Stimulated activated naive CD8-positive, alpha-beta T cell treated with anti-CD3 and anti-CD28 coated beads, Interleukin-15, Interleukin-2, amounts not matched to agents 100 ng/mL and 50 ng/mL, for 24 hours (primary cell): ENCODE measurements around the gene IGLL1.
"Not testable (repeated sequence)": the region's sequence is repeated elsewhere in the genome, so short reads cannot be mapped to it uniquely, and the experiment has no call there.

Experiments
- H3K27ac Mint-ChIP-seq: one replicate; pipeline ENCODE4 v1.8.0; 2021; ENCODE audit warnings: mild to moderate bottlenecking, mixed read lengths
- H3K27me3 Mint-ChIP-seq: one replicate; pipeline ENCODE4 v1.8.0; 2021; ENCODE audit warnings: mixed read lengths
- H3K36me3 Mint-ChIP-seq: one replicate; pipeline ENCODE4 v1.8.0; 2021; ENCODE audit warnings: low read depth, mixed read lengths
- H3K4me1 Mint-ChIP-seq: one replicate; pipeline ENCODE4 v1.8.0; 2021; ENCODE audit warnings: low read depth, mixed read lengths
- H3K4me3 Mint-ChIP-seq: one replicate; pipeline ENCODE4 v1.8.0; 2021; ENCODE audit warnings: mild to moderate bottlenecking, mixed read lengths
- H3K9me3 Mint-ChIP-seq: one replicate; pipeline ENCODE4 v1.8.0; 2021; ENCODE audit warnings: mixed read lengths

Gene IGLL1

DNA sequence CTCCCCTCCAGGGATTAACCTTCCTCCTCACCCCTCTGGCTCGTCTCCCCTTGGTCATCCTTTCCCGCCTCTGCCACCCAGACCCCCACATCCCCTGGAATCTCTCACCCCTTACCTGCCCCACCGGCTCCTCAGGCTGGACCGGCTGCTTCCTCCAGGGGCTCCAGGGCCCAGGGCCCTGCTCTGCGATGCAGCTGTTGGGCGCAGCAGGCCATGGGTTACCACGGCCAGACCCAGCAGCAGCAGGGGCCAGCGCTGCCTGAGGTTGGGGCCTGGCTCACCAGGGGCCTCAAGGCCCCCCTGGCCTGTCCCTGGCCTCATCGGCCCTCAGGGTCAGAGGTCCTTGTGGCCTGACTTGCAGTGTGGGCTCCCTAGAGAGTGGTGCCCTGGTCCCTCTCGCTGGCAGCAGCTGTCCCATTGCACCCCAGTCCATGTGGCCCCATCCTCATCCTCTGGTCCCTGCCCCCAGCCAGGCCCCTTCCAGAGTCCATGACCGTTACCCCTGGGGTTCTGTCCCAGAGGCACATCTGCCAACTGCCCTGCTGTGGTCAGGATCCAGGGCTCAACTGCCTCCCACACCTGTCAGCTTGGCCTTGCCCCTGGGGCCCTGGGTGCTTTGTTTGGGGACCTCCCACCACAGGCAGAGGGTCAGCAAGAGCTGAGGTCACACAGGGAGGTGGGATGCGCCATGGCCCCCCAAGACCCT, at the start of gene IGLL1:
IGLL1 (minus strand) TSS at position 421 of the 706 bp plus-strand sequence; CDS start at position 321, 100 bp downstream.
- Mint-ChIP-seq H3K27ac (no peak within 1 kb of the TSS), H3K27me3 (peaks cover 20% of the 10 kb centered on the region), H3K4me1 (peaks cover 8% of the 10 kb centered on the region), H3K4me3 (no peak within 1 kb of the TSS), H3K9me3 (no peaks in the 10 kb centered on the region), H3K36me3 (no peaks in the 10 kb centered on the region)

DNA sequence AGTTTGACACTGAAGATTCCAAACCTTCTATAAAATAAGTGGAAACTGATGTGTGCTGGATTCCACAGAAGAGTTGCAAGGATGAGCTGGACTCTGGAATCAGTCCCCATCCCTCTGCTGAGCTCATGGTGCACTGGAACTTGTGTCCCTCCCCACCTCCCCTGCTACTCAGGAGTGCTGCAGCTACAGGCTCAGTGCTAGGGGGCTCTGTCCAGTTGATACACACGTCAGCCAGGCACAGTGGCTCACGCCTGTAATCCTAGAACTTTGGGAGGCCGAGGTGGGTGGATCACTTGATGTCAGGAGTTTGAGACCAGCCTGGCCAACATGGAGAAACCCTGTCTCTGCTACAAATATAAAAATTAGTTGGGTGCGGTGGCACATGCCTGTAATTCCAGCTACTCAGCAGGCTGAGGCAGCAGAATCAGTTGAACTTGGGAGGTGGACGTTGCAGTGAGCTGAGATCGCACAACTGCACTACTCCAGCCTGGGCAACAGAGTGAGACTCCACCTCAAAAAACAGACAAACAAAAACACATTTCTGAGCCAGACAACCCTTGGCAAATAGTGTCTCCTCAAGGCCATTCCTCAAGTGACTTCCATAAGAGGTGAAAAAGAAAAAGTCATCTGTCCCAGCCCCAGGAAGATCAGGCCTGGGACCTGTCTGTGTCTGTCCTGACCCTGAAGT, 48.1 kb upstream of the IGLL1 start:
- H3K9me3 Mint-ChIP-seq, H3K27ac Mint-ChIP-seq, H3K4me1 Mint-ChIP-seq, H3K36me3 Mint-ChIP-seq, H3K27me3 Mint-ChIP-seq, H3K4me3 Mint-ChIP-seq: not testable (repeated sequence)

DNA sequence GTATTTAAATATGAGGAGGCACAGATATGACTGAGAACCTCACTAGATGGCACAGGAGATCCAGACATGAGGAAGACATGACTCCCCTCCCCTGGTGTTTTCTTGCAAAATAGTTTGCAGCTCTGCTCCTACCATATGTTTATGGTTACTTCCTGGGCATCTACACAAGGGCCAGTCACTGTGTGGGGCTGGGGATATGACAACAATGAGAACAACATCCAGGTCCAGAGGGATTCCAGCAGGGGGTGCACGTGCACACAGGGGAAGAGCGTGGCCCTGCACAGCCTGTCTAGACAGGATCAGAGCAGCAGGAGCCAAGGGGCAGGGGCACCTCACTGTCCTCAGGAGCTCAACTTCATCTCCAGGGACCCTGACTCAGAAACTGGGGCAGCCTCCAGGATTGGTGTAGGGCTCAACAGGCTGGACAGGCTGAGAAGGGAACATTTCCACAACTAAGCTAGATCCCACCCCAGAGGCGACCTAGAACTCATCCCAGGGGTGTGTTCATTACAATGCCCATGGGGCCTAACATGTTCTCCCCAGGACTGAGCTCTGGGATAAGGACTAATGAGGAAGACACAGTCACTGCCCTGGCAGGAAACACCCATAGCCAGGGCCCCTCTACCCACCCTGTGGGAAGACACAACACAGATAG, 47.4 kb upstream of the IGLL1 start:
- not testable (repeated sequence) for H3K27me3 Mint-ChIP-seq, H3K36me3 Mint-ChIP-seq, H3K9me3 Mint-ChIP-seq, H3K4me1 Mint-ChIP-seq, H3K4me3 Mint-ChIP-seq, H3K27ac Mint-ChIP-seq

DNA sequence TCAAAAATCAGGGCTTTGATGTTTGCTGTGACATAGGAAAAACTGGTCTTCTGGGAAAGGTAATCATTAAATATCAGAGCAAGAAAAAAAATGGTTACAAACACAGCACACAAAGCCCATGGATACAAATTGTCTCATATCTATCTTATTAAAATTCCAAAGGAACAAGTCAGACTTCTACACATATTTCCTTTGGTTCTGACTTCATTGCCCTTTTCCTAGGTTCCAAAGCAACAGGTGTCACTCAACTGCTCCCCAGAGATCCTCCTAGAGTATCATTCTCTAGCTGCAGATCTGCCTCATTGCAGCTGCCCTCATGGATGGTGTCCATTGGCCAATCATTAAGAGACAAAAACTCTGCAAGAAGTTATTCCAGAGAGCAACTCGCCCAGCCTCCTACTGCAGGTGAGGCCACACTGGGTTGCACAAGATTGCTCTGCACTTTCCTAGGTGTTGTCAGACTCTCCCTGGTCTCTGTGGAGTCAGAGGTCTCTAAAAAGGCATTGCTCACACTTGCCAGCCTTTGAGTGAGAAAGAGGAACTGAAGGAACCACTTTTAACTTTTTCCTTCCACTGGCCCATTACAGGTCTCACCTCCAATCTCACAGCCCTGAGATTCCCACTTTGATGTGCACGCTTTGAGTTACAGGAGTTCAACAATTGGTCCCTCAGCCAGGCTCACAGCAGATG, 46.3 kb upstream of the IGLL1 start:
- Mint-ChIP-seq H3K4me3 (no peak overlapping the region), H3K9me3 (no peaks in the 10 kb centered on the region), H3K36me3 (no peaks in the 10 kb centered on the region), H3K27me3 (no peaks in the 10 kb centered on the region), H3K4me1 (no peaks in the 10 kb centered on the region), H3K27ac (no peak overlapping the region)

DNA sequence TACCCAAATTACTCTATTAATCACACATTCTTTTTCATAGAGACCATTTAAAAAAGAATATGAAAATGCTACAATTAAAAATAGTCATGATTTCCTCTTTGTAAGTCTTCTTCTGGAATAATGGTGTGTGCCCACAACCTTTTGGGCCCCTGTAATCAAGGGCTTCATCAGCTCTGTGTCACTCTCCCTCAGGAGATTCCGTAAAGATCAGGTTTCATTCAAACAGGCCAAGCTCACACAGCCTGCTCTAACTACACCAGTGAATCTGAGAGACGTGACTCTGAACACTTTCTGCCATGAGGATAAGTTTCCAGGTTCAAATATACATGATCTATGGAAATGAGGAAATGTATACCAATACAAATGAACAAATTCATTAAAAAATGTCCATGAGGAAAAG, 42.5 kb upstream of the IGLL1 start:
- no peaks in the 10 kb centered on the region for H3K9me3 Mint-ChIP-seq
- H3K27me3 Mint-ChIP-seq = no peaks in the 10 kb centered on the region
- no peaks in the 10 kb centered on the region for H3K4me1 Mint-ChIP-seq
- H3K27ac Mint-ChIP-seq = no peak overlapping the region
- no peaks in the 10 kb centered on the region for H3K36me3 Mint-ChIP-seq
- H3K4me3 Mint-ChIP-seq = no peak overlapping the region

DNA sequence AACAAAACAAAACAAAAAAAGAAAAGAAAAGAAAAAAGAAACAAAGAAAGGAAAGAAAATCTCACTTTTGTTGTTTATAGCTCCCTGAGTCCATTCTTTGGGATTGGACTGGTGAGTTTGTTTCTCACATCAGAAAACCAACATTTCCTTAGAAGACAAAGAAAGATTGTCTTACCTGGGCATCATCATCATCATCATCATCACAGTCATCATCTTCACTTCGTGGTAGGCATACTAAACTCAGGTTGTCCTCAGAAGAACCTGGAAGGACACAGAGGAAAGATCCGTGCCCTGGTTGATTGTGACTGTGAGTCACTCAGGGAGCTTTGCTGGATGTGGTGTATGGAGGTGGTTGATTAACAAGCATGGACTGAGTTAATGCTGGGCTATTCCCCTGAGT, 41.8 kb upstream of the IGLL1 start:
- not testable (repeated sequence) for H3K4me1 Mint-ChIP-seq, H3K9me3 Mint-ChIP-seq, H3K4me3 Mint-ChIP-seq, H3K36me3 Mint-ChIP-seq, H3K27ac Mint-ChIP-seq, H3K27me3 Mint-ChIP-seq

DNA sequence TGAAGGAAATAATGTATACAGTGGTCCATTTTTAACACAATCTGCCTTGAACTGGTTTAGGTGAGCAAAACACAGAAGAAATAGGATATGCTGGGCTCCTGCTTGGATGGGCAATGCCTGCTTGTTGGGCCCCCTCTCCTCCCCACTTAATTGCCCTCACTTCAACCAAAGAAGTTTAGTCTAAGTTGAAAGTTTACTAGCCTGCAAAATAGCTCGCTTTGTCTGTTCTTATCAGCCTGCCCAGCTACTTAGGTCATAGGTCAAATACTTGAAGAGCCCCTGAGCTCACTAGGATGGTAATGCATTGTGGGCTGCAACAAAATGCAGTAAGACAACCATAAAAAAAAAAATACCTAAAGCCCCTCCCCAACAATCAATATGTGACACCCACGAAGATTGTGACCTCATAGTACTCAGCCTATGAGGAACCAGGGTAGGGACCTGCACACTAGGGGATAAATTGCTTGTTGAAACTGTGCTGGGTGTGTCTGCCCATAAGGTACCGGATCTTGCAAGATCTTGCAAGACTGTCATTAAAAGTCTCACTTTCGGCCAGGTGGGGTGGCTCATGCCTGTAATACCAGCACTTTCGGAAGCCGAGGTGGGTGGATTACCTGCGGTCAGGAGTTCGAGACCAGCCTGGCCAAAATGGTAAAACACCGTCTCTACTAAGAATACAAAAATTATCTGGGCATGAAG, 41.1 kb upstream of the IGLL1 start:
- H3K4me3 Mint-ChIP-seq = no peak overlapping the region
- H3K4me1 Mint-ChIP-seq = no peaks in the 10 kb centered on the region
- no peaks in the 10 kb centered on the region for H3K36me3 Mint-ChIP-seq
- no peaks in the 10 kb centered on the region for H3K9me3 Mint-ChIP-seq
- H3K27me3 Mint-ChIP-seq = no peaks in the 10 kb centered on the region
- H3K27ac Mint-ChIP-seq = no peak overlapping the region

DNA sequence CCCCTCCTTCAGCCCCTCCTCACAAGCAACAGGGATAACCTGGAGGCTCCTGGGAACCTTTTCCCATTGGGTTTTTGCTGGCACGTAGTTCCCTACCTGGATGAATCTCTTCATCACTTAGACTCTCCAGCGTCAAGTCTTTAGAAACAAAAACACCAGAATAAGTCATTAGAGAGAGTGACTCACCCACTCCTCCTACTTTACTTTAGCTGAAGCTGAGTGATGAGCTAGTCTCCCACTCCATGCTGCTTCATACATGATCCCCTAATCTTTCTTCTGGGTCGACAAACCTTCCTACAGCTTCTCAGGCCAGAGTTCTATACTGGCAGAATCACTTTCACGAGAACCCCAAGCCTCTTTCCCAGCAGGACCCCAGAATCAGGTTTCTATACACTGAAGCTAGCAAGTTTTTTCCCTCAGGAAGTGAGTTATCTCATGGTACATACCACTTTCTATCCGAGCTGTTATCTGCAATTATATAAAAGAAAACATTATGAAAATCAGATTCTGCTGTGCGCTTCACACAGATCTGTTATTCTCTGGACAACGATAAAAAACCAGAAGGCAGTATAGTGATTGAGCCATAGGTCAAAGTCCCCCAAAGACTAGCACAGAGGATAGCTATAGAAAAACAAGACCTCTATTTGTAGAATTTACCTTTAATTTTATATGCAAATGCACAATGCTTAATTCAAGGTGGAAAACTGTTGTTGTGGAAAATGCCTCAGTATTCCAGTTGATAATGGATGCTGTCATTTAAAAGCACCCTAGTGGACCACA, 33.3 kb upstream of the IGLL1 start:
- no peaks in the 10 kb centered on the region for H3K9me3 Mint-ChIP-seq
- H3K36me3 Mint-ChIP-seq = no peaks in the 10 kb centered on the region
- H3K27ac Mint-ChIP-seq = no peak overlapping the region
- H3K4me3 Mint-ChIP-seq = no peak overlapping the region
- H3K4me1 Mint-ChIP-seq = no peaks in the 10 kb centered on the region
- no peaks in the 10 kb centered on the region for H3K27me3 Mint-ChIP-seq

DNA sequence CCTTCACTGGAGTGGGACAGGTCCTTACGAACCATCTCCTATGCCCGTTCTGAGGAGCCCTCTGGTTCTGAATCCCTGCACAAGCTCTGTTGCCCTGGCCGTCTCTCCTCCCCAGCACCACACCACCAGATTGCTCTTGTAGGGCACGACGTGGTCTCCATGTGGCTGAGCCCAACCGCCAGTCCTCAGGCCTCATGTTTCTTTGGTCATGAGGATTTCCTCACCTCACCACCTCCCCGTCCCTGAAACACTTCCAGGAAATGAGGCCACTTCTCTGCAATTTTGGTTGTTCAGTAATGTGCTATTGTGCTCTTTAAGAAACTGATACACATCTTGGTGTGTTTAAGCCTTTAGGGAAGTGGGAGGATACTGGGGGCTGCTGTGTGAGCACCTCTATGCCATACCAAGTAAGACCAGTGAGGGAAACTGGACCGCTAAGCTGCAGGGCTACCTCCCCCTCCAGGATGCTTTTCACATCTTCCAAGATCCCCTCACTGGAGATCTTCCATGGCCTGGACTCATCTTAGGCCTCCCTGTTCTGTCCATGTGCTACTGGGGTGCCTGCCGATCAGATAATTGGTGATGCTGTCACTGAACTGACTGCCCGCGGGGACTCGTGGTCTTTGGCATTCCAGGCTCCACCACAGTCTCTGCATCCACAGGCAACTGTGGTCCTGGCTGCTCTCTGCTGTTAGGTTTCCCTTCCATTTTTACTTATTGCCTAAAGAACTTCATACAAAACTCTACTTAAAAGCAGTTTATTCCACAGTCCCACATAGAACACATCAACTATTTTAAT, 30.1 kb upstream of the IGLL1 start:
- H3K4me3 Mint-ChIP-seq = no peak overlapping the region
- no peaks in the 10 kb centered on the region for H3K27me3 Mint-ChIP-seq
- no peaks in the 10 kb centered on the region for H3K36me3 Mint-ChIP-seq
- no peak overlapping the region for H3K27ac Mint-ChIP-seq
- H3K9me3 Mint-ChIP-seq = no peaks in the 10 kb centered on the region
- H3K4me1 Mint-ChIP-seq = no peaks in the 10 kb centered on the region

DNA sequence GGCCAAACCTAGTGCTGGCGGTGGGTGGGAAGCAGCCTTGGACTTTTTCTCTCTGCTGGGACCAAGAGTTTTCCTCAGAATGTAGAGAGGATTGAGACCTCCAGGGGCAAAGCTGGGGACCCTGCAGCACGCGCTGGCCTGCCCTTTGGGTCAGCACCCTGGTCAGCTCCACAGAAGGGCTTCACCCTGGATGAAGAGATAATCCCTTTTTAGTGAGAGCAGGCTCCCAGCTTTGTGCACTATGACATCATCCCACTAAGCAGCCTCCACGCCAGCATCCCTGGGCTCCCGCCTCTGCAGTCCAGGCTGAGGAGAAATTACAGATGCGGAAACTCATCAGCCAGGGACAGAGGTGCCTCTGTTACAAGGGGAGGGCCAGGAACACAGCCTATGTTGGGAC, 28.5 kb upstream of the IGLL1 start:
- Mint-ChIP-seq H3K4me3 (no peak overlapping the region), H3K36me3 (no peaks in the 10 kb centered on the region), H3K27me3 (no peaks in the 10 kb centered on the region), H3K9me3 (no peaks in the 10 kb centered on the region), H3K27ac (no peak overlapping the region), H3K4me1 (no peaks in the 10 kb centered on the region)

DNA sequence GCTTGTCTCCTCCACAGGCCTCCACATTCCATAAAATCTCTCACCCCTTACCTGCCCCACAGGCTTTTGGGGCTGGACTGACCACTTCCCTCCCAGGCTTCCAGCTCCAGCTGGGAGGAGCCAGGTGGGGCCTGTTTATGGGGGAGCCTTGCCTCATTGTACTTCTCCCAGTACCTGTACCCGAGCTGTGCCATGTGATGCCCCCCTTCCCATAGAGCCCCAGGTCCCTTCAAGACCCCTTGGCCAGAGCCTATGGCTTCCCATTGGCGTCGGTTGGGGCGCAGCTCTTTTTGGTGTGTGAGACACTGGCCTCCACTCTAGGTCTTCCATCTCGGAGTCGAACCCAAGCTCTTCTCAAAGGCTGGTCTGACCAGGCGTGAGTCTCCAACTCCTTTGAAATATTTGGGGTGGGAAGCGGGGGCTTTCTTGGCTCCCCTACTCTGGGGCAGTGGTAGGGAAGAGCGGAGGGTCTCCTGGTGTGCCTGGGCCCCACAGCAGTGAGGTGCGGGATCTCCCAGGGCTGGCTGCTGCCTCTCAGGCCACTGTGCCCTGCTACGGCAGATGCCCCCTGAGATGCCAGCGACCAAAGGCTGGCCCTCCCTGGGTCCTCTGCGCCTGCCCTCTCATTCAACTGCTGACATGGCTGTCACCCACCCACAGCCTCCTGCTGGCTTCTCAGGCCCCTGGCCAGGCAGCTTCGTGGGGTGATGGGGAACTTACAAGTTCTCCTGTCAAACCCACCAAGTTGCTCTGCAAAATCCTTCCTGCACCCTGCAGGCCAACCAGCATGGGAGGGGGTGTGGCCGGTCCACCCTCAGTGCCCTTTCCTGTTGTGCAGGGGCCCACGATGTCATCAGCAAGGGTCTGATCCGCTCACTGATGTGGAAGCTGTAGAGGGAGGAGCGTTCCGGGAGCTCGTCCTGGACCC, 26.4 kb upstream of the IGLL1 start:
- H3K4me3 Mint-ChIP-seq = no peak overlapping the region
- no peaks in the 10 kb centered on the region for H3K9me3 Mint-ChIP-seq
- H3K27ac Mint-ChIP-seq = no peak overlapping the region
- no peaks in the 10 kb centered on the region for H3K4me1 Mint-ChIP-seq
- H3K36me3 Mint-ChIP-seq = no peaks in the 10 kb centered on the region
- no peaks in the 10 kb centered on the region for H3K27me3 Mint-ChIP-seq

DNA sequence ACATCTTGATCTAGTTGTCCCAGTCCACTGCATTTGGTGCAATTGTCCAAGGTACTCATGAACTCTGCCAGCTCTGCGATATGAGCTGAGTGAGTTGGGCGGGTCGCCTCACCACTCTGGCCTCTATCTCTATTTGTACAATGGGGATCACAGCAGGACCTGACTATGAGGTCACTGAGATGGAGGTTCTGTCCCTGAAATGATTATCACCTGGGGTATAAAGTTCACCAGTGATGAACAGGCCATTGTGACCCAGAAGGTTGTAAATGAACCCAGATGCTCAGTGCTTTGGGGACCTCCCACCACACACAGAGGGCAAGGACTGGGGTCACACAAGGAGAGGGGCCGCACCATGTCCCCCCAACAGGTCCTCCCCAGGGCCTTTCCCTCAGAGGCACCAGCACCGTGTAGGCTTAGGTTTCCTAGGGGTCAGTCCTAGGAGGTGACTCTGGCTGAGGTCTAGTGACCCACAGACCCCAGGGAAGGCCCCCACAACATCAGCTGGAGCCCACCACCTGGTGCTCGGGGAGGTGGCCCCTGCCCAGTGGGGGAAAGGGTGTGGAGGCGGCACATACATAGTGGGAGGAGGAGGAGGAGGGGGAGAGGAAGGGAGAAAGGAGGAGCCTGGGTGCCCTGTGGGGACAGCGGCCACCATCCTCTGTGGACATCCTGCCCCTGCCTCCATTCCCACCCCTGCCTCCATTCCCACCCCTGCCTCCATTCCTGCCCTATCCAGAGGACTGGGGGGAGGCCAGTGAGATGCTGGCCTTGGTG, 25.0 kb upstream of the IGLL1 start:
- no peak overlapping the region for H3K4me3 Mint-ChIP-seq
- no peaks in the 10 kb centered on the region for H3K27me3 Mint-ChIP-seq
- H3K27ac Mint-ChIP-seq = no peak overlapping the region
- H3K9me3 Mint-ChIP-seq = no peaks in the 10 kb centered on the region
- no peaks in the 10 kb centered on the region for H3K36me3 Mint-ChIP-seq
- no peaks in the 10 kb centered on the region for H3K4me1 Mint-ChIP-seq
